Spleen (tissue), 7 donors: ENCODE measurements around the gene PLK5.

Experiments used
- CTCF ChIP-seq, 11 experiments: fragments of 200-600 bp in 7 of 11; fragments of 450-650 bp in 4 of 11; sonication (generic) in 4 of 11; IDR thresholded peaks in 8 of 11; conservative IDR thresholded peaks in 3 of 11; 1 replicate in 7 of 11; 2 replicates in 4 of 11; pipeline versions ENCODE4 v1.4.0 to v1.8.0; 2016 to 2021; ENCODE audit warnings: antibody characterized with exemption in 11 of 11, inconsistent platforms in 4 of 11, mild to moderate bottlenecking in 1 of 11
- POLR2A ChIP-seq, 3 donors: fragments of 450-650 bp; IDR thresholded peaks; one replicate each; pipeline ENCODE4 v1.5.1; 2017; ENCODE audit warnings: antibody characterized with exemption in 3 of 3, mild to moderate bottlenecking in 1 of 3
- donor health status: DM: no; HTN: no; CAD: no; lungs with moderate emphysema.
- donor health status: DM: no; HTN: no; CAD: no.
- donor health status: DM: no; HTN: no; CAD: no.

- no peak for TF ChIP-seq CTCF (IDR thresholded peaks at IDR 0.05 in 8 of 11, conservative IDR thresholded peaks at IDR 0.05 in 3 of 11)
- no peak for TF ChIP-seq POLR2A (IDR thresholded peaks at IDR 0.05)
Observed at GRCh38 chr19:1571358-1571757, 47.5 kb downstream of the PLK5 start.
